ENCODE results near the gene TNNT3.

The TNNT3 gene

DNA sequence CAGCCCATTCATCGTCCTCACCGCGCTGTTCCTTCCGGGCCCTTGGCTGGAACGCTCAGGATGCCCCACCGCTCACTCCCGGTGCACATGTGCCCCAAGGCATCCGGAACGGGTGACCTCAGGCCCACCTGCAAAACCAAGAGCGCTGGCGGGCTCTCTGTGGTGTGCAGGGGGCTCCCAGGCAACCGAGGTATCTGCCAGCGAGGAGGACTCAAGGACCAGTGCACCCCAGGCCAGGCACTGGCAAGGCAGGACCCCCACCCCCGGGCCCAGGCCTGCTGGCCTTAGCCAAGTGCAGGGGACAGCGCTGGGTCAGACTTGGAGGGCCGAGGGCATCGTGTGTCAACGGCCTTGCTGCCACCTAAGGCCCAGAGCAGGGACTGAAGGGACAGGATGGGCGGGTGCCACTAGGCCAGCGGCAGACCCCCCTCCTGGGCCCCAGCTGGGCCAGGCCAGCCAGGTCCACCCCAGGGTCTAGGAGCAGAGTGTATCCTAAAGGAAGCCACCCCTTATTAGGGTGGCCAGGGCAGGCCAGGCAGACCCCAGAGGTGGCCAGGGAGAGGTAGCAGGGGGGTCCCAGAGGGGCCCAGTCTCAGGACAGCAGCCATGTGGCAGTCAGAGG lies 8.5 kb downstream of the TNNT3 start:
- no peak overlapping the region for H3K4me3 ChIP-seq (ENCODE audit: low read depth, low read length)
- H3K27ac ChIP-seq, result no peak overlapping the region
- in situ Hi-C loops (cut with HindIII; ENCODE audit: low pct_ligation_motif_present, low sequenced_read_pairs), result no loop called here
- no peak for TF ChIP-seq CTCF (IDR thresholded peaks at IDR 0.05; ENCODE audit: low read depth, low read length, missing control alignments)
- no peaks in the 10 kb centered on the region for H3K36me3 ChIP-seq (replicated peaks)
- no peak for DNase-seq
- no peaks in the 10 kb centered on the region for H3K27me3 ChIP-seq (replicated peaks)

DNA sequence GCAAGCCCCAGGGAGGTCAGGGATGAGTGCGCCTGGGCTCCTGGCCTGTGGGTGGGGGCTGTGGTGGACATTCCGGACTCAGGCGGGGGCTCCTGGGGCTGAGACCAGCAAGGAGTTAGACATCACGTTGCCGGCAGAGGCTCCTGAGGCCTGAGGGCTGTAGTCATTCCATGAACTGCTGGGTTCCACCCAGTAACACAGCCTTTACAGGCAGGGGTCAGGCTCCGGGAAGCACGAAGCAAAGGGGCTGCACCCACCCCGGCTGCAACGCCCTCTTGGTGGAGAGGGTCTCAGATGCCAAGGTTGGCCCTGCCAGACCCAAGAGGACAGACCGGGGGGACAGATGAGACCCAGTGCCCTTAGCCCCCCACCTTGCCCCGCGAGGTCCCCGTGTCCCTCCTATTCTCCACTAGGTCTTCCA lies 9.0 kb downstream of the TNNT3 start:
- DNase-seq, result no peak
- TF ChIP-seq CTCF (IDR thresholded peaks at IDR 0.05; ENCODE audit: low read depth, low read length, missing control alignments), result no peak
- no peak overlapping the region for H3K27ac ChIP-seq
- no peaks in the 10 kb centered on the region for H3K36me3 ChIP-seq (replicated peaks)
- in situ Hi-C loops (cut with HindIII; ENCODE audit: low pct_ligation_motif_present, low sequenced_read_pairs), result no loop called here
- no peaks in the 10 kb centered on the region for H3K27me3 ChIP-seq (replicated peaks)
- H3K4me3 ChIP-seq (ENCODE audit: low read depth, low read length), result no peak overlapping the region

DNA sequence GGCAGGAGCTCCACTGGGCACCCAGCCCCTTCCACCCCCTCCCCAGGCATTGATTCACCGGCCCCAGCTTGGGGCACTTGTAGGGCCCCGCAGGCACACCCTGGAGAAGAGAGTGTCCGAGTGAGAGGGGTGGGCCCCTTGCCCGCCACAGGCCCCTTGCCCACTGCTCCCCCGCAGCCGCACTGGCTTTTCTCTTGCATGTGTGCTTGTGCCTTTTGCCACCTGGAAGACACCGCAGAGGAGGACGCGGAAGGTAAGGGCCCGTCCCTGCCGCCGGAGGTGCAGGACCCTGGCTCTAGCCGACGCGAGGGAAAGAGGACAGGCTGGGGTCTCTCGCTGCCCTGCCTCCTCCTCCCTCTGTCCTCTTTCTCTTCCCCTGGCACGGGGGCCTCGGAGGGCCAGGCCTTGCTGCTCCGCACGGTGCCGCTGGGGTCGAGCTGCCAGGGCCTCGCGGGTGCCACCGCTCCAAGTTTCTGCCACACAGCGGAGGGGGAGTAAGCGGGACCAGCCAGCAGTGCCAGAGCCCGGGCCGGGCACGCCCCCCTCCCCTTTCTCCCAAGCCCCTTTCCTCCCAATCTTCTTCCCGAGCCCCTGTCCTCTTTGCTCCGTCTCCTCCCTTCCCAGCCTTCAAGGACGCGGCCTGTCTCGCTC lies 9.5 kb downstream of the TNNT3 start:
- DNase-seq, result no peak
- in situ Hi-C loops (cut with HindIII; ENCODE audit: low pct_ligation_motif_present, low sequenced_read_pairs), result no loop called here
- no peaks in the 10 kb centered on the region for H3K27me3 ChIP-seq (replicated peaks)
- H3K36me3 ChIP-seq (replicated peaks), result no peaks in the 10 kb centered on the region
- TF ChIP-seq CTCF (IDR thresholded peaks at IDR 0.05; ENCODE audit: low read depth, low read length, missing control alignments), result no peak
- no peak overlapping the region for H3K27ac ChIP-seq
- H3K4me3 ChIP-seq (ENCODE audit: low read depth, low read length), result no peak overlapping the region

DNA sequence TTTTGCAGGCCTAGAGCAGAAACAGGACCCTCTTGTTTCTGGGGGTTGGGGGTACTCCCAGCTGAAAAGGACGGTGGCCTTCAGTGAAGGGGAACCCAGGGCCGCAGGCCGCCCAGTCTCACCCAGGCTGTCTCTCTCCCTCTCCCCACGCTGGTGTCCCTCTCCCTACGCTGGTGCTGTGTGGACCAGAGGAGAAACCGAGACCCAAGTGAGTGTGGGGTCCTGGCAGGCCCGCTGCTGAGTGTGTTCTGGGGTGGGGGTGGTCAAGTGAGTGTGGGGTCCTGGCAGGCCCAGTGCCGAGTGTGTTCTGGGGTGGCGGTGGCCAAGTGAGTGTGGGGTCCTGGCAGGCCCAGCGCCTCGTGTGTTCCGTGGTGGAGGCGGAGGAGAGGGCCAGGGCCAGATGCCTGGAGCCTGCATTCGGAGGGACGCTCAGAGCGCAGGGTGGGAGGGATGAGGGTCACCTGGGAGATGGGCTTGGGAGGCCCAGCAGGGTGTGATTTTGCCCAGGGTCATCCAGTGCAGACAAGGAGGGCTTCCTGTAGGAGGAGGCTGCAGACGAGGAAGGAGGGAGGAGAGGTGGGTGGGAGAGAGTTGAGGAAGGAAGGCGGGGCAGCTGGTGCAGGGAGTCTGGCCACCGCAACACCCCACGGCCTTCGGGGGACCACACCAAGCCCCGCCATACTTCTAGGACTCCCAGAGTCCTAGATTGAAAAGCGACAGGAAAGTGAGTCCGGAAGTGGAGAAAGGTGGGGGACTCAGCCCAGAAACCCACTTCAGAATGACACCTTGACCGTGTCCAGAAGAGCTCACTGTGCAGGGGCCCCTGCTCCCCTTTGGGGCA lies 10.3 kb downstream of the TNNT3 start:
- Histone ChIP-seq H3K36me3 (replicated peaks) (no peaks in the 10 kb centered on the region), H3K4me3 (ENCODE audit: low read depth, low read length) (no peak overlapping the region), H3K27me3 (replicated peaks) (no peaks in the 10 kb centered on the region), H3K27ac (no peak overlapping the region)
- TF ChIP-seq CTCF (IDR thresholded peaks at IDR 0.05; ENCODE audit: low read depth, low read length, missing control alignments), result no peak
- in situ Hi-C loops (cut with HindIII; ENCODE audit: low pct_ligation_motif_present, low sequenced_read_pairs), result no loop called here
- no peak for DNase-seq

DNA sequence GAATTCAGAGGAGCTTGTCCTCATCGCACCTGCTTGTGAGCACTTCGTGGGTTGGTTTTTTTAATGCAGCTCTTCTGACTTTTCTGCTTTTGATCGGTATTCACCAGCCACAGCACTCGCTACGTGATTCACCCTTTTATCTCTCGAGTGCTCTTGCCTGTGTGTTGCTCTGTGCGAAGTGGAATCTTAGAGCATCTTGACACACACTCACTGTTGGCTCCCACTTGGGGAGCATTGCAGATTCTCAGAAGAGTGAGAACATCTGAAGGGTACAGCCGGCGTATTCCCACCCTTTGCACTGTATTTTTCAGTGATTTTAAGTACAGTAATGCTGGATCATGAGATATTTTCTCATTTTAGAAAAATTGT lies 10.9 kb downstream of the TNNT3 start:
- DNase-seq, result no peak
- TF ChIP-seq CTCF (IDR thresholded peaks at IDR 0.05; ENCODE audit: low read depth, low read length, missing control alignments), result no peak

More for the DNA sequence above, 10.9 kb downstream of the TNNT3 start:
- in situ Hi-C loops (cut with HindIII; ENCODE audit: low pct_ligation_motif_present, low sequenced_read_pairs), result no loop called here
- no peak overlapping the region for H3K27ac ChIP-seq
- H3K4me3 ChIP-seq (ENCODE audit: low read depth, low read length), result no peak overlapping the region
- no peaks in the 10 kb centered on the region for H3K36me3 ChIP-seq (replicated peaks)
- H3K27me3 ChIP-seq (replicated peaks), result no peaks in the 10 kb centered on the region

Data from brain microvascular endothelial cell (primary cell).